Measurements from ENCODE around the gene SRGAP1. TPM values are rescaled to one million over a fixed set of nuclear protein-coding genes. Genes with fewer than 3 reads are reported as not detected.

The SRGAP1 gene
- total RNA-seq, 1 experiment from 2014 or later: 65.0 TPM

- no peaks in the 10 kb centered on the region for H3K9me3 Mint-ChIP-seq (ENCODE audit: unreplicated experiment)
- ChIA-PET CTCF (interaction anchor here (0.6 to 7.0 kb wide), 9 partner anchors 9 to 476 kb away, joined by 3 to 101 read pairs (median 4); partner anchors contain the start of gene SRGAP1), POLR2A (interaction anchor here (0.6 to 1.2 kb wide), 4 partner anchors 9 to 421 kb away, joined by 3 to 6 read pairs (median 4); partner anchors contain the start of gene SRGAP1)
- no peak overlapping the region for H3K27ac Mint-ChIP-seq (ENCODE audit: low read depth, unreplicated experiment)
- DNase-seq (ENCODE audit: unreplicated experiment): no peak
- no TSS peak for BruUV-seq (replicated peaks)
- no peaks in the 10 kb centered on the region for H3K36me3 Mint-ChIP-seq (ENCODE audit: insufficient read depth, unreplicated experiment)
- no peak overlapping the region for H3K4me3 Mint-ChIP-seq (ENCODE audit: unreplicated experiment)
- TF ChIP-seq CTCF (IDR thresholded peaks at IDR 0.05; ENCODE audit: unreplicated experiment): no peak
- H3K27me3 Mint-ChIP-seq (ENCODE audit: insufficient read depth, unreplicated experiment): no peaks in the 10 kb centered on the region
- intact Hi-C loops (cut with micrococcal nuclease): no loop called here
- H3K4me1 Mint-ChIP-seq (ENCODE audit: insufficient read depth, unreplicated experiment): no peaks in the 10 kb centered on the region
Measured at GRCh38 chr12:63836046-63836445, 8.5 kb upstream of the SRGAP1 start.

- no peaks in the 10 kb centered on the region for H3K27me3 Mint-ChIP-seq (ENCODE audit: insufficient read depth, unreplicated experiment)
- H3K9me3 Mint-ChIP-seq (ENCODE audit: unreplicated experiment): no peaks in the 10 kb centered on the region
- ChIA-PET CTCF (interaction anchor here (0.6 to 7.0 kb wide), 6 partner anchors 8 to 421 kb away, joined by 3 to 101 read pairs (median 6); partner anchors contain the start of gene SRGAP1), POLR2A (interaction anchor here (0.8 to 1.2 kb wide), 3 partner anchors 8 to 420 kb away, joined by 3 to 6 read pairs (median 4); partner anchors contain the start of gene SRGAP1)
- no peaks in the 10 kb centered on the region for H3K36me3 Mint-ChIP-seq (ENCODE audit: insufficient read depth, unreplicated experiment)
- intact Hi-C loops (cut with micrococcal nuclease): no loop called here
- H3K27ac Mint-ChIP-seq (ENCODE audit: low read depth, unreplicated experiment): no peak overlapping the region
- no peak overlapping the region for H3K4me3 Mint-ChIP-seq (ENCODE audit: unreplicated experiment)
- H3K4me1 Mint-ChIP-seq (ENCODE audit: insufficient read depth, unreplicated experiment): no peaks in the 10 kb centered on the region
- TF ChIP-seq CTCF (IDR thresholded peaks at IDR 0.05; ENCODE audit: unreplicated experiment): no peak
- DNase-seq (ENCODE audit: unreplicated experiment): no peak
- BruUV-seq (replicated peaks): no TSS peak
Measured at GRCh38 chr12:63836936-63837335, 7.6 kb upstream of the SRGAP1 start.

GRCh38 chr12:63838411-63838810 lies 6.1 kb upstream of the SRGAP1 start:
- ChIA-PET POLR2A (no interaction called here), CTCF (interaction anchor here (0.6 to 7.0 kb wide), 6 partner anchors 49 to 424 kb away, joined by 3 to 101 read pairs (median 5); no protein-coding TSS in a partner anchor)
- intact Hi-C loops (cut with micrococcal nuclease): no loop called here
- Mint-ChIP-seq H3K27ac (ENCODE audit: low read depth, unreplicated experiment) (no peak overlapping the region), H3K4me3 (ENCODE audit: unreplicated experiment) (no peak overlapping the region), H3K36me3 (ENCODE audit: insufficient read depth, unreplicated experiment) (no peaks in the 10 kb centered on the region), H3K27me3 (ENCODE audit: insufficient read depth, unreplicated experiment) (no peaks in the 10 kb centered on the region), H3K4me1 (ENCODE audit: insufficient read depth, unreplicated experiment) (no peaks in the 10 kb centered on the region), H3K9me3 (ENCODE audit: unreplicated experiment) (no peaks in the 10 kb centered on the region)
- BruUV-seq (replicated peaks): no TSS peak
- no peak for TF ChIP-seq CTCF (IDR thresholded peaks at IDR 0.05; ENCODE audit: unreplicated experiment)
- no peak for DNase-seq (ENCODE audit: unreplicated experiment)

GRCh38 chr12:63841011-63841410 lies 3.5 kb upstream of the SRGAP1 start:
- H3K4me1 Mint-ChIP-seq (ENCODE audit: insufficient read depth, unreplicated experiment): no peaks in the 10 kb centered on the region
- CTCF ChIA-PET: interaction anchor here (0.7 to 7.0 kb wide), 5 partner anchors 14 to 416 kb away, joined by 3 to 101 read pairs (median 5); no protein-coding TSS in a partner anchor
- DNase-seq (ENCODE audit: unreplicated experiment): no peak
- H3K9me3 Mint-ChIP-seq (ENCODE audit: unreplicated experiment): no peaks in the 10 kb centered on the region
- intact Hi-C loops (cut with micrococcal nuclease): loop anchor here (5.0 kb wide), 1 partner anchor 246 kb away; no protein-coding TSS in a partner anchor
- BruUV-seq (replicated peaks): no TSS peak
- TF ChIP-seq CTCF (IDR thresholded peaks at IDR 0.05; ENCODE audit: unreplicated experiment): no peak
- no peak overlapping the region for H3K27ac Mint-ChIP-seq (ENCODE audit: low read depth, unreplicated experiment)
- no peak overlapping the region for H3K4me3 Mint-ChIP-seq (ENCODE audit: unreplicated experiment)
- no peaks in the 10 kb centered on the region for H3K27me3 Mint-ChIP-seq (ENCODE audit: insufficient read depth, unreplicated experiment)
- no peaks in the 10 kb centered on the region for H3K36me3 Mint-ChIP-seq (ENCODE audit: insufficient read depth, unreplicated experiment)
- POLR2A ChIA-PET: interaction anchor here (1.6 kb wide), 1 partner anchor 341 kb away, joined by 5 read pairs; no protein-coding TSS in a partner anchor
